IMR-90 (cell line): ENCODE measurements around the gene ORM1.

Experiments used
- CEBPB ChIP-seq: IDR thresholded peaks from 2 replicates; pipeline ENCODE4 v1.6.1; 2012; ENCODE audit warnings: low read depth, low read length, improper control_type of control experiment
- CHD1 ChIP-seq: IDR thresholded peaks from 2 replicates; pipeline ENCODE4 v1.6.1; 2012; ENCODE audit warnings: low read depth, low read length, improper control_type of control experiment
- MAFK ChIP-seq: IDR thresholded peaks from 2 replicates; pipeline ENCODE4 v1.6.1; 2012; ENCODE audit warnings: low read depth, low read length, improper control_type of control experiment
- MAZ ChIP-seq: IDR thresholded peaks from 2 replicates; pipeline ENCODE4 v1.6.1; 2012; ENCODE audit warnings: low read depth, mild to moderate bottlenecking, low read length, improper control_type of control experiment, moderate library complexity, borderline replicate concordance
- MXI1 ChIP-seq: IDR thresholded peaks from 2 replicates; pipeline ENCODE4 v1.6.1; 2012; ENCODE audit warnings: low read depth, mild to moderate bottlenecking, low read length, moderate library complexity, borderline replicate concordance
- POLR2A ChIP-seq: IDR thresholded peaks from 2 replicates; pipeline ENCODE4 v1.6.1; 2012; ENCODE audit warnings: mild to moderate bottlenecking, low read depth, low read length
- RAD21 ChIP-seq: IDR thresholded peaks from 2 replicates; pipeline ENCODE4 v1.6.1; 2012; ENCODE audit warnings: low read length, improper control_type of control experiment
- RCOR1 ChIP-seq: IDR thresholded peaks from 2 replicates; pipeline ENCODE4 v1.6.1; 2012; ENCODE audit warnings: mild to moderate bottlenecking, low read length, improper control_type of control experiment; ENCODE audit not compliant: insufficient replicate concordance
- RFX5 ChIP-seq: IDR thresholded peaks from 2 replicates; pipeline ENCODE4 v1.8.0; 2012; ENCODE audit warnings: low read depth, mild to moderate bottlenecking, low read length, moderate library complexity
- SMC3 ChIP-seq: fragments of 150-350 bp; IDR thresholded peaks from 2 replicates; pipeline ENCODE4 v1.6.1; 2016; ENCODE audit warnings: low read depth, mild to moderate bottlenecking, antibody characterized with exemption, low read length, moderate library complexity
- TF ChIP-seq, protein P1 (sequence below): conservative IDR thresholded peaks from 2 replicates; pipeline ENCODE4 v1.5.1; 2012; ENCODE audit warnings: mild to moderate bottlenecking, low read depth, low read length, improper control_type of control experiment
- TF ChIP-seq, protein P2 (sequence below): fragments of 150-350 bp; IDR thresholded peaks from 2 replicates; pipeline ENCODE4 v1.6.1; 2017; ENCODE audit warnings: mild to moderate bottlenecking, antibody characterized with exemption, low read length, low read depth
- TF ChIP-seq, protein P3 (sequence below): fragments of 150-350 bp; IDR thresholded peaks from 2 replicates; pipeline ENCODE4 v1.6.1; 2016; ENCODE audit warnings: low read depth, mild to moderate bottlenecking, low read length, moderate library complexity, borderline replicate concordance

DNA sequence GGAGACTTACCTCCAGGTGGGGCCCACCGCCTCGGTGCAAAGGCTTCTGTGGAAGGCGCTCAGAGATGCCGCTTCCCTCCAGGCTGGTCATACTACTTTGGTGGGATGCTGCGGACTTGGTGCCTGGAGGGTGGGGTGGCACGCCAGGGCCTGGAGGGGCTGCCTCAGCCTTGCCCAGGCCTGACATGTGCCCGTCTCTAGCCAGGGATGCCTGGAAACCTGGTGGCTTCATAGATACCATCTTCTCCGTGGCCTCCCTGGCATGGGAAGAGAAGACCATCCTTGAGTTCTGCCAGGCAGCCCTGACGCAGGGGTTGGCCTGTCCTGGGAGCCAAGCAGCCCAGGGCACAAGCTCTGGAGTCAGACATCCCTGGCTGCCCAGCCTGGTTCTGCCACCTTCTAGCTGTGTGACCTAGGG is 35.0 kb downstream of the ORM1 start:
- TF ChIP-seq, protein P1, sequence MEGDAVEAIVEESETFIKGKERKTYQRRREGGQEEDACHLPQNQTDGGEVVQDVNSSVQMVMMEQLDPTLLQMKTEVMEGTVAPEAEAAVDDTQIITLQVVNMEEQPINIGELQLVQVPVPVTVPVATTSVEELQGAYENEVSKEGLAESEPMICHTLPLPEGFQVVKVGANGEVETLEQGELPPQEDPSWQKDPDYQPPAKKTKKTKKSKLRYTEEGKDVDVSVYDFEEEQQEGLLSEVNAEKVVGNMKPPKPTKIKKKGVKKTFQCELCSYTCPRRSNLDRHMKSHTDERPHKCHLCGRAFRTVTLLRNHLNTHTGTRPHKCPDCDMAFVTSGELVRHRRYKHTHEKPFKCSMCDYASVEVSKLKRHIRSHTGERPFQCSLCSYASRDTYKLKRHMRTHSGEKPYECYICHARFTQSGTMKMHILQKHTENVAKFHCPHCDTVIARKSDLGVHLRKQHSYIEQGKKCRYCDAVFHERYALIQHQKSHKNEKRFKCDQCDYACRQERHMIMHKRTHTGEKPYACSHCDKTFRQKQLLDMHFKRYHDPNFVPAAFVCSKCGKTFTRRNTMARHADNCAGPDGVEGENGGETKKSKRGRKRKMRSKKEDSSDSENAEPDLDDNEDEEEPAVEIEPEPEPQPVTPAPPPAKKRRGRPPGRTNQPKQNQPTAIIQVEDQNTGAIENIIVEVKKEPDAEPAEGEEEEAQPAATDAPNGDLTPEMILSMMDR = no peak
- TF ChIP-seq RFX5 (no peak), POLR2A (no peak), SMC3 (no peak), RCOR1 (no peak), MXI1 (no peak), MAZ (no peak), CHD1 (no peak), CEBPB (no peak), MAFK (no peak), RAD21 (no peak)
- TF ChIP-seq, protein P2, sequence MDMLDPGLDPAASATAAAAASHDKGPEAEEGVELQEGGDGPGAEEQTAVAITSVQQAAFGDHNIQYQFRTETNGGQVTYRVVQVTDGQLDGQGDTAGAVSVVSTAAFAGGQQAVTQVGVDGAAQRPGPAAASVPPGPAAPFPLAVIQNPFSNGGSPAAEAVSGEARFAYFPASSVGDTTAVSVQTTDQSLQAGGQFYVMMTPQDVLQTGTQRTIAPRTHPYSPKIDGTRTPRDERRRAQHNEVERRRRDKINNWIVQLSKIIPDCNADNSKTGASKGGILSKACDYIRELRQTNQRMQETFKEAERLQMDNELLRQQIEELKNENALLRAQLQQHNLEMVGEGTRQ = no peak
- TF ChIP-seq, protein P3, sequence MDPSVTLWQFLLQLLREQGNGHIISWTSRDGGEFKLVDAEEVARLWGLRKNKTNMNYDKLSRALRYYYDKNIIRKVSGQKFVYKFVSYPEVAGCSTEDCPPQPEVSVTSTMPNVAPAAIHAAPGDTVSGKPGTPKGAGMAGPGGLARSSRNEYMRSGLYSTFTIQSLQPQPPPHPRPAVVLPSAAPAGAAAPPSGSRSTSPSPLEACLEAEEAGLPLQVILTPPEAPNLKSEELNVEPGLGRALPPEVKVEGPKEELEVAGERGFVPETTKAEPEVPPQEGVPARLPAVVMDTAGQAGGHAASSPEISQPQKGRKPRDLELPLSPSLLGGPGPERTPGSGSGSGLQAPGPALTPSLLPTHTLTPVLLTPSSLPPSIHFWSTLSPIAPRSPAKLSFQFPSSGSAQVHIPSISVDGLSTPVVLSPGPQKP = no peak
